ENCODE data around the gene IFNL3.
"Not testable (repeated sequence)": the region's sequence is repeated elsewhere in the genome, so short reads cannot be mapped to it uniquely, and the experiment has no call there.

The IFNL3 gene

DNA sequence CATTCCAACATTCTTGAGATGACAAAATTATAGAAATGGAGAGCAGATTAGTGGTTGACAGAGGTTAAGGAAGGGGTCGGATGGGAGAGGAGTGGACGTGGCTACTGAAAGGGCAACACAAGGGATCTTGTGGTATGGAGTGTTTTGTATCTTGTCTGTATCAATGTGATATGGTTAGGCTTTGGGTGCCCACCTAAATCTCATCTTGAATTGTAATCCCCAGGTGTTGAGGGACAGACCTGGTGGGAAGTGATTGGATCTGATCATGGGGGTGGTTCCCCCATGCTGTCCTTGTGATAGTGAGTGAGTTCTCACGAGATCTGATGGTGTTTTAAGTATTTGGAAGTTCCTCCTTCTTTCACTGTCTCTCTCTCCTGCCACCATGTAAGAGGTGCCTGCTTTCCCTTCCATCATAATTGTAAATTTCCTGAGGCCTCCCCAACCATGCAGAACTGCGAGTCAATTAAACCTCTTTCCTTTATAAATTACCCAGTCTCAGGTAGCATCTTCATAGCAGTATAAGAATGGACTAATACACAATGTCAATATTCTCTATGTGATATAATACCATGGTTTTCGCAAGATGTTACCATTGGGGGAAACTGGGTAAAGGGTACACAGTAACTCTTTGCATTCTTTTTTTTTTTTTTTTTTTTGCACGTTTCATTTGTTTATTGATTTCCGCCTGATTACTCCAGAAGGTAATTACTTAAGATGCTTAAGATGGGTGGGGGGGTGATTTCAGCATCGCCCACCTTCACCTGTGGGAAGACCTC lies 8.8 kb upstream of the IFNL3 start:
- in situ Hi-C loops (cut with HindIII; ENCODE audit: low sequenced_read_pairs), result no loop called here

DNA sequence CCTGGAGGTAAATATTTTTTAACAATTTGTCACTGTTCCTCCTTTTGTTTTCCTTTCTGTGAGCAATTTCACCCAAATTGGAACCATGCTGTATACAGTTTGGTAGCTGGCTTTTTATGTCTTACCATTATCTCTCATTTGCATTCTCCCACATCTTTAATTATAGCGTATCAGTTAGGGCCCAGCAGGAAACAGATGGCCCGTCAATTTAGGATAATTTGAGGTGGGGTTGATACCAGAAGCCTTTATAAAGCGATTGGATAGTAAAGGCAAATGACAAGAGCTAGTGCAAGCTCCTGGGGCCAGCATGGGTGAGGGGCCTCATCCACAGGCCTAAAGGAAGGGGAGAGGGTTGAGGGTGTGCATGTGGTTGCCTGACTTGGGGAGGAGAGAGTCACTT lies 7.7 kb upstream of the IFNL3 start:
- in situ Hi-C loops (cut with HindIII; ENCODE audit: low sequenced_read_pairs), result no loop called here

DNA sequence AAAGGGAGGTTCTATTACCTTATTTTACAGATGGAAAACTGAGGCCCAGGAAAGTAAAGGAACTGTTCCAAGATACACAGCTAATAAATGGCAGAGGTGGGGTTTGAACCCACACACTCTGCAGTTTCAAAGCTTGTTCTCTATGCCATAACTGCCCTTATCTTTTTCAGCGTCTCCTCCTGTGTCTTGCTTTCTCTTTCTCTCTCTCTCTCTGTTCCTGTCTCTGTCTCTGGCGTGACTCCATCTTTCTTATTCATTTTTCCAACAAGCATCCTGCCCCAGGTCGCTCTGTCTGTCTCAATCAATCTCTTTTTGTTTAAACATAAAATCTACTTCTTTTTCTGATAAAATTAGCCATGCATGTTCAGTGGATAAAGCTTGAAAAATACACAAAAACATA lies 7.0 kb upstream of the IFNL3 start:
- in situ Hi-C loops (cut with HindIII; ENCODE audit: low sequenced_read_pairs), result no loop called here

DNA sequence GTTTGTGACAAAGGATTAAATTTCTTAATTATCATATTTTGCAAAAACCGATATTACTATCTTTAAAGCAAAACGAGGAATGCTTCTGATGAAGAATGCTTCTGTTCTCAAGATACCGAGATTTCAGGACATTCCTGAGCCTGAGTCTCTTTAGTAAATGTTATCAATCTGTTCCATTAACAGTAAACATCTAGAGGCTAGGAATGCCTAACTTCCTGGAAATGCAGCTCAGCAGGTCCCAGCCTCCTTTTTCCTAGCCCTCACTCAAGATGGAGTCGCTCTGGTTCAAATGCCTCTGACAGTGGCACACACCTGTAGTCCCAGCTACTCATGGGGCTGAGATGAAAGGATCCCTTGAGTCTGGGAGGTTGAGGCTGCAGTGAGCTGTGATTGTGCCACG lies 6.3 kb upstream of the IFNL3 start:
- in situ Hi-C loops (cut with HindIII; ENCODE audit: low sequenced_read_pairs), result no loop called here

DNA sequence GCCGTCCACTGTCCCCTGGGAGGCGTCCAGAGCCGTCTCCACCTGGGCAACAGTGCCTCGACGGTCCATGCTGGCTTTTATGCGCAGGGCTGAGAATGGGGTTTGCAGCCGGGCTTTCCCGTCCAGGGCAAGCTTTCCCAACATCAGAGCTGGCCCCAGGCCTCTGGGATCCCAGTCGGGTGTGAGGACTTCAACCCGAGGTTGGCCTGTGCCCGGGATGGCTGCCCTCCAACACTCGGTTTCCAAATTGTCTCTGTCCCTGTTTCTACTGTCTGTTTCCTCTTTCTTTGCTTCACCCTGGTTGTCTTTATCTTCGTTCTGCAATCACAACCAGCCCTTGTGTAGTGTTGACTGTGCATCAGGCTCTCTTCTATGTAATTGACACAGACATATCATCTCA lies 4.0 kb upstream of the IFNL3 start, which contains the start of gene IFNL4:
IFNL4 (minus strand) TSS at position 51 of the 400 bp plus-strand sequence.
- in situ Hi-C loops (cut with HindIII; ENCODE audit: low sequenced_read_pairs), result no loop called here

DNA sequence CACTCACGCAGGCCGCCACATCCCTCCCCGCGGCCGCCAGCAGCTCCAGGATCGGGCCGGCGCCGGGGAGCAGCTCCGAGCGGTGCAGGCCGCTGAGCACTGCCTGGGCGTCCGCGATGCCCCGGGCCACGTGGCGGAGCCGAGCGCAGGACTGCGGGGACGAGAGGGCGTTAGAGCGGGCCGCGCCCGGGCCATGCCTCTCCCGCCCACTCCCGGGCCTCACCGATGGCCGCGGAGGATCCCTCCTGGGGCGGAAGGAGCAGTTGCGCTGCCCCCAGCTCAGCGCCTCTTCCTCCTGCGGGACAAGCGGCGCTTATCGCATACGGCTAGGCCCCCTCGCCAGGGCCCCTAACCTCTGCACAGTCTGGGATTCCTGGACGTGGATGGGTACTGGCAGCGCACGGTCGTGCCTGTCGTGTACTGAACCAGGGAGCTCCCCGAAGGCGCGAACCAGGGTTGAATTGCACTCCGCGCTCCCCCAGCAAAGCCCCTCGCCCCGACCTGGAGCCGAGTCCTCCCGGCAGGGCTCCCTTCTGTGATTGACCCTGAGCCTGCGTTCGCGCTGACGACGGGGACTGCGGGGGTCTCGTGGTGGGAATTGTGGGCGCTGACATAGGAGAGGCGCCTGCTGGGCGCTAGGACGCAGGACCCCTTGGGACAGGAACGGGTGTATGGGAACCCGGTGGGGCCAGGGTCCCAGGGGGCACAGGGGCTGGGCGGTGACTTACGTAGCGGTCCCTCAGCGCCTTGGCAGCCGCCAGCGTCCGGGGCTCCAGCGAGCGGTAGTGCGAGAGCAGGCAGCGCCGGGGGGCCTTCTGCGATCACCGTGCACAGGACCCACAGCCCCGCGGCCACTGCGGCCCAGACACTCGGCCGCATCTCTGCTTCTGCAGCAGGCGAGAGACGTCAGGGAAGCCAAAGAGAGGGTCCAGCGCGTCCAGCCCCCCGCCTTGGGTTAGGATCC lies 3.2 kb upstream of the IFNL3 start:
- in situ Hi-C loops (cut with HindIII; ENCODE audit: low sequenced_read_pairs), result no loop called here

DNA sequence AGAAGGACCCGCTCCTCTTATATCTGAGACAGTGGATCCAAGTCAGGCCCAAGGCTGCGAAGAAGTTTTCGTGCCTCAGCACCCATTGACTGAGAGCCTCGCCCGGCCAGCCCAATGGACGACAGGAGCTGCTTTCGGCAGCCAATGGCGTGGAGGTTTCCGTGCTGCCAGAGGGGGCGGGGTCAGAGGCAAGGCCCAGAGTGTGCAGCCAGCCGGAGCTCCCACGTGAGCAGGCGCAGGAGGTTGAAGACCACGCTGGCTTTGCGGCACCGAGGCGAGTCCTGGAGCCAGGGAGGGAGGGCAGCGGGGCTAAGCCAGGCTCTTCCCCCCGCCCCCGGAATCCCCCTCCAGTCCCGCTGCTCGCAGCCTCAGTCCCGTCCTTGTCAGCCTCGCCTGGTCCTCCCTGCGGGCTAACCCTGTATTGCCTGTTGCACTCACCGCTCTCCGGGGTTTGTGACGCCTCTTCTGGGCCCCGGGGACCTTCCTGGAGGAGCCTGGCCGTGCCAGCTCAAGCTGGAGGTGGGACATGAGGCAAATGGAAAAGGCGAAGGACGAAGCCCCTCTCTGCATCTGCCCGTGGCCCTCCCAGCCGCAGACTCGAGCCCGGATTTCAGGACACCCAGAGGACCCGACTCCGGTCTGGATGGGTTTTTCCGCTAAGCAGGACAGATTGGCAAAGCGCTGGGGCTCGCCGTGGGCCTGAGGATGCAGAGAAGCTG lies 2.3 kb upstream of the IFNL3 start:
- in situ Hi-C loops (cut with HindIII; ENCODE audit: low sequenced_read_pairs), result no loop called here

DNA sequence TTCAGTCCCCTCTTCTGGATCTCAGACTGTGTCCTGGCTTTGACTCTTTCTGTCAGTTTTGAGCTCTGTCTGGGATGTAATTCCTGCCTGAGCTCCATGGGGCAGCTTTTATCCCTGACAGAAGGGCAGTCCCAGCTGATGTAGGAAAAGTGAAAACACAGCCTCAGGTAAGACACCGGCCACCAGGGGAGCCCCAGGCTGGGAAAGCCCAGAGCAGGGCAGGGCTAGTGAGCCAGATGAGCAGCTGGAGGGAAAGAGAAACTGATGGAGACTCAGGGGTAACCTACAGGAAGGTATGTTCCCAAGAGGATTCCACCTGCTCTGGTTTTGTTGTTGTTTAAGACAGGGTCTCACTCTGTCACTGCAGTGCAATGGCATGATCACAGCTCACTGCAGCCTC lies 360 bp upstream of the IFNL3 start:
- in situ Hi-C loops (cut with HindIII; ENCODE audit: low sequenced_read_pairs), result not testable (repeated sequence)

- in situ Hi-C loops (cut with HindIII; ENCODE audit: low sequenced_read_pairs), result not testable (repeated sequence)
These were observed 1.1 kb downstream of the IFNL3 start for GRCh38 chr19:39243741-39244140.

DNA sequence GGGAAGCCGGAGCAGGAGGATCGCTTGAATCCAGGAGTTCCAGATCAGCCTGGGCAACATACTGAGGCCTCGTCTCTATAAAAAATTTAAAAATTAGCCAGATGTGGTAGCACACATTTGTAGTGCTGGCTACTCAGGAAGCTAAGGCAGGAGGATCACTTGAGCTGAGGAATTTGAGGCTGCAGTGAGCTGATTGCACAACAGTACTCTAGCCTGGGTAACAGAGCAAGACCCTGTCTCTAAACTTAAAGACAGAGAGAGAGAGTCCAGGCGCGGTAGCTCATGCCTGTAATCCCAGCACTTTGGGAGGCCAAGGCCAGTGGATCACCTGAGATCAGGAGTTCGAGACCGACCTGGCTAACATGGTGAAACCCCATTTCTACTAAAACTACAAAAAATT lies 4.4 kb downstream of the IFNL3 start:
- in situ Hi-C loops (cut with HindIII; ENCODE audit: low sequenced_read_pairs), result no loop called here

GRCh38 chr19:39238944-39239343 lies 5.9 kb downstream of the IFNL3 start:
- in situ Hi-C loops (cut with HindIII; ENCODE audit: low sequenced_read_pairs), result no loop called here

GRCh38 chr19:39238209-39238608 lies 6.6 kb downstream of the IFNL3 start:
- in situ Hi-C loops (cut with HindIII; ENCODE audit: low sequenced_read_pairs), result no loop called here

DNA sequence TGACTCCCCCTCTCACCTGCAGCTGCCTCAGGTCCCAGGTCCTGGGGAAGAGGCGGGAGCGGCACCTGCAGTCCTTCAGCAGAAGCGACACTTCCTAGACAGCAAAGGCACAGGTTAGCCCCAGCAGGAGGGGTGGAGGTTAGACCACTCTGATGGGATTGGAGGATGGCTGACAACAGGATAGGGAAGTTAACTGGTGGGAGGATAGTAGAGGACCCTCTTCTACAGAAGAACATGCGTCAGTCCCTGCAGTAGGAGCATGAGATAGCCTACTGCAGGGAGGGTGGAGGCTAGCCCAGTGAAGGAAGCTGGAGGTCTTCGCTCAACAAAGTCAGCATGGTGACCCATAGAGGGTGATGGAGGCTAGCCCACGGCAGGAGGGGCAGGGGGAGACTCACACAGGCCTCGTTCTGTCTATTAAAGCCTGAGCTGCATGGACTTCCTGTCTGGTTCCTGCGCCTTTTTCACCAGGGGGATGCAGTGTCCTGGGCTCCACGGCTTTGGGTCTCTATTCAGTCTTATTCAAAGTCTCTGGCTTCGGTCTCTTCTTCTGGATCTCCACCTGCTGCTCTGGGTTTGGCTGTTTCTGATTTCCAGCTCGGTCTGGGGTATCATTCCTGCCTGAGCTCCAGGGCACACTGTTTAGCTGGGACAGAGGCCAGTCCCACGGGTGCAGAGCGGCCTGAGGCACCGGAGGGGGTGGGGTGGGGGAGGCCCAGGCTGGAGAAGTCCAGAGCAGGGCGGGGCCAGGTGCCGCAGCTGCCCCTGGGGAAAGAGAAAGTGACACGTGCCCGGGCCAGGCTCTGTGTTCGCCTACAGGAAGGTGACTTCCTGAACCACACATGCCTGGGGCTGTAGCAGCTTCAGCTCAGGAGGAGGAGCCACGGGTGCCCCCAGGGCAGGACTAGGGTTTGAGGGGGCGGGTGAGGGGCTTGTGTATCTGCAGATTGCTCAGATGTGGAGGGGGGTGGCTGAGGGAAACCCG lies 7.3 kb downstream of the IFNL3 start:
- in situ Hi-C loops (cut with HindIII; ENCODE audit: low sequenced_read_pairs), result no loop called here

DNA sequence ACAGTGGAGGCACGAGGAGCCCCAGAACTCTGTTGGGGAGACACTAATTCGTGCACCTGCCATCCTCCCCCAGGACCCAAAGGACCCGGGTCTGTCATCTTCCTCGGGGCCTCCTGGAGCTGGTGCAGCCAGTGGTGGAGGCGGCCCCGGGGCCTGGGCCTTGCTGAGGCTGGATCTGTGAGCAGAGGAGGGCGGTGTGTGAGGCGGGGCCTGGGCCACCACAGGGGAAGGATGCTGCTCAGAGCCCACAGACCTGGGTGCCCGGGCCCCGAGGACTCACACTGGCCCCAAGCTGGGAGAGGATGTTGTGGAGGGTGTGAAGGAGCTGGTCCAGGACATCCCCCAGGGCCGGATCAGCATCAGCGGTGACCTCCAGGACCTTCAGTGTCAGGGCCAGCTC lies 8.3 kb downstream of the IFNL3 start:
- in situ Hi-C loops (cut with HindIII; ENCODE audit: low sequenced_read_pairs), result no loop called here

GRCh38 chr19:39232708-39233107 lies 12.1 kb downstream of the IFNL3 start:
- in situ Hi-C loops (cut with HindIII; ENCODE audit: low sequenced_read_pairs), result no loop called here

GRCh38 chr19:39230096-39230764 lies 14.6 kb downstream of the IFNL3 start:
- in situ Hi-C loops (cut with HindIII; ENCODE audit: low sequenced_read_pairs), result no loop called here

GRCh38 chr19:39224910-39225309 lies 19.9 kb downstream of the IFNL3 start:
- in situ Hi-C loops (cut with HindIII; ENCODE audit: low sequenced_read_pairs), result no loop called here

GRCh38 chr19:39223703-39224279 lies 21.0 kb downstream of the IFNL3 start:
- in situ Hi-C loops (cut with HindIII; ENCODE audit: low sequenced_read_pairs), result no loop called here

DNA sequence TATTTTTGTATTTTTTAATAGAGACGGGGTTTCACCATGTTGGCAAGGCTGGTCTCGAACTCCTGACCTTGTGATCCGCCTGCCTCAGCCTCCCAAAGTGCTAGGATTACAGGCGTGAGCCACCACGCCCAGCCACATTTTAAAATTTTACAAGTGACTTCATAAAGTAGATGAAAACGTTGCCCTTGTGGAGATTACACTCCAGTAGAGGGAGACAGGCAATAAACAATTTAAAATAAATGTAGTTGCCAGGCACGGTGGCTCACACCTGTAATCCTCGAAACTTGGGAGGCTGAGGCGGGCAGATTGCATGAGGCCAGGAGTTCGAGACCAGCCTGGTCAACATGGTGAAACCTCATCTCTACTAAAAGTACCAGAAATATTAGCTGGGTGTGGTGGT lies 25.7 kb downstream of the IFNL3 start:
- in situ Hi-C loops (cut with HindIII; ENCODE audit: low sequenced_read_pairs), result not testable (repeated sequence)

Measured in DLD1 (cell line).